HepG2 (cell line): ENCODE data around the gene ANAPC2. TPM values are rescaled to one million over a fixed set of nuclear protein-coding genes. Genes with fewer than 3 reads are reported as not detected.

Experiments
- ATAC-seq: fragments of 200-7000 bp; cut with Tn5 transposase; 3 replicates; pipeline ENCODE4 v1.9.1; 2020; ENCODE audit warnings: mild to moderate bottlenecking, moderate library complexity
- BruUV-seq: library from RNA; stranded (reverse); fragments of 400-500 nt; replicated peaks from 2 replicates; lab custom pipeline; 2021; lab: Mats Ljungman, UMichigan
- CTCF ChIA-PET: fragments of 300-600 bp; formaldehyde crosslinking; extraction: SDS; loops from one replicate; lab custom pipeline; 2021; ENCODE audit warnings: low total read pairs, inconsistent platforms, low intra/inter-chr PET ratio; lab: Yijun Ruan, JAX
- POLR2A ChIA-PET: fragments of 350-600 bp; sonication (Branson Sonifier 250); formaldehyde crosslinking; loops from one replicate; lab custom pipeline; 2020; ENCODE audit warnings: antibody characterized with exemption, inconsistent platforms; lab: Yijun Ruan, JAX
- DNase-seq: peaks from one replicate; pipeline ENCODE4 v3.0.0-alpha.2; 2015; ENCODE audit warnings: low spot score
- FAIRE-seq: peaks from 3 replicates; lab custom pipeline; 2011; peaks lifted over from hg19 to GRCh38; lab: Jason Lieb, UNC
- H2AFZ ChIP-seq: one replicate; pipeline ENCODE4 v1.6.1; 2011; ENCODE audit warnings: low read length, inconsistent platforms
- H3K27ac ChIP-seq: fragments of 300-600 bp; 3 replicates; pipeline ENCODE4 v1.8.0; 2011; ENCODE audit warnings: mixed run types, mild to moderate bottlenecking, mixed read lengths, low read length, inconsistent platforms; ENCODE audit not compliant: insufficient read depth; ENCODE audit errors: extremely low read length
- H3K27me3 ChIP-seq, 2 experiments: fragments of 200-600 bp in 1 of 2; 2 replicates in 1 of 2; 3 replicates in 1 of 2; pipeline versions ENCODE4 v1.6.0 to v1.8.0; 2011; ENCODE audit warnings: low read length in 2 of 2, mild to moderate bottlenecking in 2 of 2, moderate library complexity in 2 of 2, inconsistent platforms in 1 of 2; ENCODE audit not compliant: insufficient read depth in 2 of 2, control insufficient read depth in 1 of 2
- H3K36me3 ChIP-seq, 2 experiments: fragments of 200-600 bp in 1 of 2; replicated peaks in 1 of 2; 2 replicates in 1 of 2; 3 replicates in 1 of 2; pipeline versions ENCODE4 v1.5.1 to v1.8.0; 2011; ENCODE audit warnings: low read length in 2 of 2, inconsistent platforms in 1 of 2; ENCODE audit not compliant: insufficient read depth in 2 of 2, control insufficient read depth in 1 of 2
- H3K4me1 ChIP-seq: 2 replicates; pipeline ENCODE4 v1.5.1; 2012; ENCODE audit warnings: low read length, inconsistent platforms; ENCODE audit not compliant: insufficient read depth
- H3K4me2 ChIP-seq: 2 replicates; pipeline ENCODE4 v1.6.0; 2011; ENCODE audit warnings: low read depth, low read length, inconsistent platforms
- H3K4me3 ChIP-seq, 3 experiments: fragments of 200-600 bp in 1 of 3; sonication (generic), shearing (Covaris generic) in 1 of 3; replicated peaks in 1 of 3; 2 replicates each; pipeline ENCODE4 v1.5.1; 2011 to 2016; ENCODE audit warnings: low read length in 3 of 3, inconsistent platforms in 2 of 3, low read depth in 2 of 3, mild to moderate bottlenecking in 2 of 3, control low read depth in 1 of 3, mixed read lengths in 1 of 3; ENCODE audit not compliant: insufficient read depth in 1 of 3
- H3K79me2 ChIP-seq: one replicate; pipeline ENCODE4 v1.6.1; 2011; ENCODE audit warnings: low read length, inconsistent platforms; ENCODE audit not compliant: insufficient read depth
- H3K9ac ChIP-seq: 2 replicates; pipeline ENCODE4 v1.6.0; 2011; ENCODE audit warnings: mild to moderate bottlenecking, low read depth, low read length, inconsistent platforms; ENCODE audit not compliant: insufficient read depth
- H3K9me3 ChIP-seq: 2 replicates; pipeline ENCODE4 v1.5.1; 2012; ENCODE audit warnings: mild to moderate bottlenecking, low read length
- H4K20me1 ChIP-seq: 2 replicates; pipeline ENCODE4 v1.6.0; 2011; ENCODE audit warnings: inconsistent platforms, mild to moderate bottlenecking, low read length, moderate library complexity; ENCODE audit not compliant: insufficient read depth
- CBFB ChIP-seq: sonication (generic); formaldehyde crosslinking; IDR thresholded peaks from 2 replicates; pipeline ENCODE4 v1.4.0; 2020; ENCODE audit warnings: missing genetic modification reagents
- KIAA2018 ChIP-seq: sonication (generic); formaldehyde crosslinking; IDR thresholded peaks from 2 replicates; pipeline ENCODE4 v1.5.0; 2020; ENCODE audit warnings: mild to moderate bottlenecking, missing genetic modification reagents, borderline replicate concordance
- MAZ ChIP-seq, 2 experiments: sonication (generic) in 1 of 2; formaldehyde crosslinking in 1 of 2; IDR thresholded peaks; 2 replicates each; pipeline versions ENCODE4 v1.5.0 to v1.6.1; 2012 to 2020; ENCODE audit warnings: low read depth in 2 of 2, mild to moderate bottlenecking in 2 of 2, borderline replicate concordance in 1 of 2, improper control_type of control experiment in 1 of 2, low read length in 1 of 2, missing genetic modification reagents in 1 of 2, moderate library complexity in 1 of 2
- RBFOX2 ChIP-seq: fragments of 200-400 bp; formaldehyde crosslinking; IDR thresholded peaks from 2 replicates; pipeline ENCODE4 v1.6.1; 2017; ENCODE audit warnings: low read depth, mild to moderate bottlenecking, low read length
- SALL1 ChIP-seq: sonication (generic); formaldehyde crosslinking; IDR thresholded peaks from 2 replicates; pipeline ENCODE4 v1.8.0; 2022; ENCODE audit warnings: mild to moderate bottlenecking, missing genetic modification reagents
- TAF1 ChIP-seq: sonication (generic); formaldehyde crosslinking; IDR thresholded peaks from 2 replicates; pipeline ENCODE4 v1.4.0; 2020; ENCODE audit warnings: missing genetic modification reagents
- ZBTB1 ChIP-seq: sonication (generic); formaldehyde crosslinking; IDR thresholded peaks from 2 replicates; pipeline ENCODE4 v1.4.0; 2020; ENCODE audit warnings: missing genetic modification reagents, borderline replicate concordance
- ZBTB20 ChIP-seq: sonication (generic); formaldehyde crosslinking; IDR thresholded peaks from 2 replicates; pipeline ENCODE4 v1.8.1; 2023; ENCODE audit warnings: missing genetic modification reagents, low read depth, mild to moderate bottlenecking, borderline replicate concordance
- WGBS: methylation state at CpG from one replicate; pipeline ENCODE4 v1.1.6; 2017; ENCODE audit warnings: low lambda C conversion rate; 5-methylcytosine and 5-hydroxymethylcytosine counted together
- in situ Hi-C: cut with HindIII; loops from 2 replicates; pipeline ENCODE4 v1.10.0; 2017; ENCODE audit warnings: low pct_unique_long_range_greater_than_20kb; ENCODE audit not compliant: extremely low pct_ligation_motif_present
- intact Hi-C: fragments of 100-400 bp; cut with micrococcal nuclease; formaldehyde crosslinking; loops from one replicate; pipeline ENCODE4 v1.10.0; 2022; ENCODE audit not compliant: unreplicated experiment
- polyA plus RNA-seq, 8 experiments: library from polyadenylated mRNA; depleted of rRNA in 3 of 8; stranded (reverse) in 7 of 8; unstranded in 1 of 8; fragments of >200 nt; fragmentation: Illumina TruSeq in 4 of 8; extraction: Trizol in 4 of 8; gene quantifications; 2 replicates each; pipeline versions ENCODE4 v1.2.1 to v1.2.3, GENCODE V29; 2011 to 2016; ENCODE audit warnings: low read depth in 4 of 8, missing spikeins in 1 of 8, mixed read lengths in 1 of 8; ENCODE audit not compliant: insufficient read depth in 1 of 8
- total RNA-seq, 5 experiments: library from RNA; depleted of rRNA; stranded (reverse); fragments of >200 nt; fragmentation: Illumina TruSeq; extraction: Trizol; gene quantifications; 2 replicates each; pipeline ENCODE4 v1.2.3, GENCODE V29; 2016; ENCODE audit warnings: low read depth in 1 of 5
- TF ChIP-seq, protein P1 (sequence below): sonication (generic); formaldehyde crosslinking; IDR thresholded peaks from 2 replicates; pipeline ENCODE4 v1.4.0; 2020; ENCODE audit warnings: mild to moderate bottlenecking, missing genetic modification reagents

The ANAPC2 gene
- total and polyA plus RNA-seq, 2 of the 13 experiments (the other 11 are each of a cell fraction or from before 2014, with no cell fraction given): 12.3 to 15.4 TPM

- peaks cover 65% of the 10 kb centered on the region for H3K4me1 ChIP-seq
- DNase-seq: no peak
- BruUV-seq: no TSS peak
- ATAC-seq: peak; percentile 9
- CTCF ChIA-PET: no interaction called here
- no peaks in the 10 kb centered on the region for H3K36me3 ChIP-seq
- H4K20me1 ChIP-seq: peaks cover 4% of the 10 kb centered on the region; the same call in 1 of the 2 replicates
- H3K27ac ChIP-seq: peak within 1 kb of the TSS; percentile 76
- H3K27me3 ChIP-seq: no peaks in the 10 kb centered on the region; a peak in 1 of 5 replicates
- peak within 1 kb of the TSS; percentile 64 to 92 (median 84) for H3K4me3 ChIP-seq
- in situ Hi-C loops (no loop called here), intact Hi-C loops (loop anchor here (2.0 kb wide), 2 partner anchors 14 to 22 kb away; partner anchors contain the start of gene TPRN)
- H3K9ac ChIP-seq: peak within 1 kb of the TSS; percentile 80
- no peaks in the 10 kb centered on the region for H3K9me3 ChIP-seq
- FAIRE-seq: no peak
- no peak within 1 kb of the TSS for H2AFZ ChIP-seq
- H3K79me2 ChIP-seq: peaks cover 3% of the 10 kb centered on the region
- H3K4me2 ChIP-seq: peak within 1 kb of the TSS; percentile 100
- whole genome bisulfite sequencing: 0% methylated on average over 1 of the region's 88 CpGs
- POLR2A ChIA-PET: interaction anchor here (0.9 to 13.4 kb wide), 14 partner anchors 13 to 169 kb away, joined by 3 to 225 read pairs (median 18); partner anchors contain the start of genes ANAPC2, ENTPD2, MAN1B1 and NDOR1
- TF ChIP-seq SALL1 (0 out of 2 replicates have a peak, but pooled peaks have one; percentile 0), KIAA2018 (no peak), MAZ (IDR thresholded peaks at IDR 0.05; ENCODE audit: borderline replicate concordance, low read depth, low read length) (no peak), MAZ (CRISPR knock-in tag; IDR thresholded peaks at IDR 0.05; ENCODE audit: low read depth) (0 out of 2 replicates have a peak, but pooled peaks have one; percentile 25), ZBTB1 (CRISPR knock-in tag) (0 out of 2 replicates have a peak, but pooled peaks have one; percentile 34), TAF1 (CRISPR knock-in tag) (peak; percentile 42), ZBTB20 (CRISPR knock-in tag) (0 out of 2 replicates have a peak, but pooled peaks have one; percentile 15), CBFB (CRISPR knock-in tag) (0 out of 2 replicates have a peak, but pooled peaks have one; percentile 18), RBFOX2 (peak; percentile 60)
- TF ChIP-seq, protein P1, sequence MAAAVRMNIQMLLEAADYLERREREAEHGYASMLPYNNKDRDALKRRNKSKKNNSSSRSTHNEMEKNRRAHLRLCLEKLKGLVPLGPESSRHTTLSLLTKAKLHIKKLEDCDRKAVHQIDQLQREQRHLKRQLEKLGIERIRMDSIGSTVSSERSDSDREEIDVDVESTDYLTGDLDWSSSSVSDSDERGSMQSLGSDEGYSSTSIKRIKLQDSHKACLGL: peak; percentile 21; the same call in 1 of the 2 replicates
These were observed 34.1 kb upstream of the ANAPC2 start, which contains the start of gene RNF208 for GRCh38 chr9:137222190-137223077. TSS of gene RNF208 (minus strand) at chr9:137222240. CDS start at chr9:137221212, 1,028 bp downstream.
